Adipose tissue (tissue), 3 donors: ENCODE results near the gene EBF3. TPM values are rescaled to one million over a fixed set of nuclear protein-coding genes. Genes with fewer than 3 reads are reported as not detected.

Source experiments
- H3K27ac ChIP-seq: one replicate; pipeline ENCODE4 v1.5.1; 2013; ENCODE audit warnings: low read depth, low read length
- WGBS, 3 donors: extraction: QIAGEN DNeasy Blood & Tissue Kit; methylation state at CpG; one replicate each; pipeline ENCODE4 v1.1.7; 2013; 5-methylcytosine and 5-hydroxymethylcytosine counted together
- polyA plus RNA-seq, 3 donors: library from polyadenylated mRNA; stranded (reverse); fragments of 200-250 nt; gene quantifications; one replicate each; pipeline ENCODE4 v1.2.3, GENCODE V29; 2013
- donor health status: healthy with polysubstance abuse.
- donor health status: Bipolar disorder and iron deficiency.
- donor health status: healthy.

The EBF3 gene
- polyA plus RNA-seq, 3 donors: 1.8 to 33.5 (median 12.6) TPM

GRCh38 chr10:129936923-129937300 is 27.2 kb downstream of the EBF3 start:
- no peak overlapping the region for H3K27ac ChIP-seq
- 79 to 86% (median 84%) methylated on average over 16 of the region's 16 CpGs for WGBS, 3 donors

- H3K27ac ChIP-seq: no peak overlapping the region
- 74 to 85% (median 80%) methylated on average over 5 of the region's 5 CpGs for WGBS, 3 donors
Observed at GRCh38 chr10:129936266-129936922, 27.7 kb downstream of the EBF3 start.

- WGBS, 3 donors: 77 to 92% (median 91%) methylated on average over 7 of the region's 7 CpGs
- no peak overlapping the region for H3K27ac ChIP-seq
Observed at GRCh38 chr10:129935867-129936152, 28.3 kb downstream of the EBF3 start.

GRCh38 chr10:129935102-129935866 is 28.8 kb downstream of the EBF3 start:
- 83 to 93% (median 92%) methylated on average over 16 of the region's 16 CpGs for whole genome bisulfite sequencing, 3 donors

GRCh38 chr10:129934196-129934925 is 29.7 kb downstream of the EBF3 start:
- H3K27ac ChIP-seq: no peak overlapping the region
- 86 to 90% (median 89%) methylated on average over 12 of the region's 12 CpGs for WGBS, 3 donors

More at GRCh38 chr10:129935102-129935866, 28.8 kb downstream of the EBF3 start:
- H3K27ac ChIP-seq: no peak overlapping the region

- H3K27ac ChIP-seq: no peak overlapping the region
- 72 to 83% (median 79%) methylated on average over 14 of the region's 14 CpGs for WGBS, 3 donors
Observed at GRCh38 chr10:129933456-129934092, 30.5 kb downstream of the EBF3 start.

GRCh38 chr10:129932751-129933433 is 31.2 kb downstream of the EBF3 start:
- no peak overlapping the region for H3K27ac ChIP-seq
- 67 to 88% (median 87%) methylated on average over 24 of the region's 24 CpGs for WGBS, 3 donors

GRCh38 chr10:129932182-129932581 is 31.9 kb downstream of the EBF3 start:
- H3K27ac ChIP-seq: no peak overlapping the region
- WGBS, 3 donors: 79 to 92% (median 89%) methylated on average over 6 of the region's 6 CpGs

- H3K27ac ChIP-seq: no peak overlapping the region
- 75 to 84% (median 82%) methylated on average over 12 of the region's 12 CpGs for WGBS, 3 donors
Observed at GRCh38 chr10:129929343-129930292, 34.5 kb downstream of the EBF3 start.

- no peak overlapping the region for H3K27ac ChIP-seq
- WGBS, 3 donors: 60 to 80% (median 75%) methylated on average over 16 of the region's 16 CpGs
Observed at GRCh38 chr10:129927351-129928120, 36.5 kb downstream of the EBF3 start.

GRCh38 chr10:129926066-129927055 is 37.7 kb downstream of the EBF3 start:
- WGBS, 3 donors: 65 to 86% (median 79%) methylated on average over 28 to 29 of the region's 29 CpGs
- H3K27ac ChIP-seq: no peak overlapping the region

- H3K27ac ChIP-seq: no peak overlapping the region
- 83 to 89% (median 89%) methylated on average over 16 of the region's 16 CpGs for WGBS, 3 donors
Observed at GRCh38 chr10:129924375-129925085, 39.5 kb downstream of the EBF3 start.

- no peak overlapping the region for H3K27ac ChIP-seq
- WGBS, 3 donors: 86 to 93% (median 86%) methylated on average over 18 of the region's 18 CpGs
Observed at GRCh38 chr10:129922598-129923123, 41.4 kb downstream of the EBF3 start.

- H3K27ac ChIP-seq: no peak overlapping the region
- WGBS, 3 donors: 77 to 89% (median 83%) methylated on average over 16 of the region's 16 CpGs
Observed at GRCh38 chr10:129921801-129922597, 42.1 kb downstream of the EBF3 start.
